Mucosa of stomach (tissue), 1 donor: ENCODE results near the gene PROCA1.
"Not testable (repeated sequence)": the region's sequence is repeated elsewhere in the genome, so short reads cannot be mapped to it uniquely, and the experiment has no call there.

Source experiments
- H3K27me3 ChIP-seq: one replicate; pipeline ENCODE4 v1.7.0; 2013; ENCODE audit warnings: mild to moderate bottlenecking, low read length; ENCODE audit not compliant: control insufficient read depth, insufficient read depth
- H3K36me3 ChIP-seq: one replicate; pipeline ENCODE4 v1.7.0; 2013; ENCODE audit warnings: low read length; ENCODE audit not compliant: control insufficient read depth, insufficient read depth
- H3K4me1 ChIP-seq: one replicate; pipeline ENCODE4 v1.7.0; 2013; ENCODE audit warnings: mild to moderate bottlenecking, low read length; ENCODE audit not compliant: control insufficient read depth, insufficient read depth
- H3K4me3 ChIP-seq: one replicate; pipeline ENCODE4 v1.7.0; 2013; ENCODE audit warnings: low read length
- H3K9ac ChIP-seq: one replicate; pipeline ENCODE4 v1.7.0; 2013; ENCODE audit warnings: mild to moderate bottlenecking, low read length, moderate library complexity
- H3K9me3 ChIP-seq: one replicate; pipeline ENCODE4 v1.7.0; 2013; ENCODE audit warnings: mild to moderate bottlenecking, low read length, moderate library complexity; ENCODE audit not compliant: control insufficient read depth
- donor health status: Pancreatic carcinoma.

Gene PROCA1

DNA sequence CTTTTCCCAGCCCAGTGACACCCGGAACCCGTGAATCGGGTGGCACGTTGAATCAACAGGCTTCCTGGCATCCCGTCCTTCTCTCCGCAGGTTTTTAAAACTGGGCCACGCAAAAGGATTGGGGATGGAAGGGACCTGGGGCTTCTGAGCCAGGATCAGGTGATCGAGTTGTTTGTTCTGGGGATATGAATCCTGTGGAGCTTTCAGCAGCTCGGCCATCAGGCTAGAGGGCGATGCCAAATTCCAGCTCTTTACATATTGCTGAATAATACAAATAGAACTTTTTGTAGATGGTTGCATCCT, 49.2 kb downstream of the PROCA1 start:
- peaks cover 15% of the 10 kb centered on the region for H3K4me1 ChIP-seq
- H3K9me3 ChIP-seq, result no peaks in the 10 kb centered on the region
- no peaks in the 10 kb centered on the region for H3K36me3 ChIP-seq
- peak overlapping the region; percentile 97 for H3K9ac ChIP-seq
- peak overlapping the region; percentile 52 for H3K4me3 ChIP-seq
- H3K27me3 ChIP-seq, result no peaks in the 10 kb centered on the region

DNA sequence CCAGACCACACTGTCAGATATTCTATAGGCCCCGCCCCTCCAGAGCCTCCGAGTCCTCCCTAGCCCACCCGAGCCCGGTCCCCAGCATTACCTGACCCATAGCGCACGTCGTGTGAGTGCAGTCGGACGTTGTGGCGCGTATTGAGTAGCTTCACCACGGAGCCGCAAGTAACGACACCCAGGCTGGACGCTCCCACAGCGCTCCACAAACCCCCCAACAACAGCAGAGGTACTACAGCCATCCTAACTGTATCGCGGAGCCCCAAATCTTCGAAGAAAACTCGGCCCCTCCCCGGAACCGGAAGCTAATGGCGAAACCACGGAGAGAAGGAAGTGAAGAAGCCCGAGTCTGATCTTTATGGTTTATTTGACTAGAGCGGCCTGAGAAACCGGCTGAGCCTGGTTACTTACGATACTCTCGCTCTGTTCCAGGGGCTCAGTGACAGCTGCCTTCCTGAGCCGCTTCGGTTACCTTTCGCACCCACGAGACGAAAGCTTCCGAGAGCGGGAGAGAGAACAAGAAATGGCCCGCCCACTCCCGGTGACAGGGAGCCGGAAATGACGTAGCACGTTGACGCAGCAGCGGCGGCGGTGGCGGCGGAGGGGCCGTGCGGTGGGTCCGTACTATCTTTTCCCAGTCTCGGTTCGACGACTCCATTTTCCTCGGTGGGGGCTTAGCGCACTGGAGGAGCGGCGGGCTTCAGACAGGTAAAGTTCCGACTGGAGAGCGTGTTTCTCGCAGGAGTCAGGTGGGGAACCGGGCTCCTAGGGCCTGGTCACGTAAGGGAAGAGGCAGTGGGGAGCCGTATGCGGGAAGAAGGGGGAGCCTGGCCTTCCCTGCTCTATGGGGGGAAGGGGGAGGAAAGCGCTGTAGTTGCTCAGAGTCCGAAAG, 49.8 kb downstream of the PROCA1 start, which contains the start of the genes SDF2 and SUPT6H:
Gene SDF2, minus strand, starts transcription at position 272 of the 892 bp plus-strand sequence. Its CDS starts 30 bp downstream, at position 242.
Gene SUPT6H, plus strand, starts transcription at position 571 of the 892 bp plus-strand sequence. CDS start 11,197 bp downstream, outside the sequence.
- Histone ChIP-seq H3K27me3 (no peaks in the 10 kb centered on the region), H3K9ac (peak within 1 kb of the TSS; percentile 97), H3K36me3 (no peaks in the 10 kb centered on the region), H3K4me3 (peak within 1 kb of the TSS; percentile 52), H3K4me1 (peaks cover 15% of the 10 kb centered on the region), H3K9me3 (no peaks in the 10 kb centered on the region)

DNA sequence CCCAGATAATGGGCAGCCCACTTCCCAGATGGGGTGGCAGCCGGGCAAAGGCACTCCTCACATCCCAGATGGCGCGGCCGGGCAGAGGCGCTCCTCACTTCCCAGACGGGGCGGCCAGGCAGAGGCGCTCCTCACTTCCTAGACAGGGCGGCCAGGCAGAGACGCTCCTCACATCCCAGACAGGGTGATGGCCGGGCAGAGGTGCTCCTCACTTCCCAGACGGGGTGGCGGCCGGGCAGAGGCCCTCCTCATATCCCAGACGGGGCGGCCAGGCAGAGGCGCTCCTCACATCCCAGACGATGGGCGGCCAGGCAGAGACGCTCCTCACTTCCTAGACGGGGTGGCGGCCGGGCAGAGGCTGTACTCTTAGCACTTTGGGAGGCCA, 52.2 kb downstream of the PROCA1 start:
- H3K4me3 ChIP-seq, H3K27me3 ChIP-seq, H3K36me3 ChIP-seq, H3K9me3 ChIP-seq, H3K9ac ChIP-seq: not testable (repeated sequence)
- peaks cover 15% of the 10 kb centered on the region for H3K4me1 ChIP-seq

DNA sequence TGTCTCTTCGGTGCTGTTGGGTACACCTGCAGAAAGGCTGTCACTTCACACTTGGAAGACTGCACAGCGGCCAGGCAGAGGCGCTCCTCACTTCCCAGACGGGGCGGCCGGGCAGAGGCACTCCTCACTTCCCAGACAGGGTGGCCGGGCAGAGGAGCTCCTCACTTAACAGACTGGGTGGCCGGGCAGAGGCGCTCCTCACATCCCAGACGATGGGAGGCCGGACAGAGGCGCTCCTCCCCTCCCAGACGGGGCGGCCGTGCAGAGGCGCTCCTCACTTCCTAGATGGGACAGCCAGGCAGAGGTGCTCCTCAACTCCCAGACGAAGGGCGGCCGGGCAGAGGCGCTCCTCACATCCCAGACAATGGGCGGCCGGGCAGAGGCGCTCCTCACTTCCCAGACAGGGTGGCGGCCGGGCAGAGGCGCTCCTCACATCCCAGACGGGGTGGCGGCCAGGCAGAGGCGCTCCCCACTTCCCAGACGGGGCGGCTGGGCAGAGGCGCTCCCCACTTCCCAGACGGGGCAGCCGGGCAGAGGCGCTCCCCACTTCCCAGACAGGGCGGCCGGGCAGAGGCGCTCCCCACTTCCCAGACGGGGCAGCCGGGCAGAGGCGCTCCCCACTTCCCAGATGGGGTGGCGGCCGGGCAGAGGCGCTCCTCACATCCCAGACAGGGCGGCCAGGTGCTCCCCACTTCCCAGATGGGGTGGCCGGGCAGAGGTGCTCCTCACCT, 52.8 kb downstream of the PROCA1 start:
- peaks cover 15% of the 10 kb centered on the region for H3K4me1 ChIP-seq
- not testable (repeated sequence) for H3K9me3 ChIP-seq, H3K36me3 ChIP-seq, H3K4me3 ChIP-seq, H3K27me3 ChIP-seq, H3K9ac ChIP-seq

DNA sequence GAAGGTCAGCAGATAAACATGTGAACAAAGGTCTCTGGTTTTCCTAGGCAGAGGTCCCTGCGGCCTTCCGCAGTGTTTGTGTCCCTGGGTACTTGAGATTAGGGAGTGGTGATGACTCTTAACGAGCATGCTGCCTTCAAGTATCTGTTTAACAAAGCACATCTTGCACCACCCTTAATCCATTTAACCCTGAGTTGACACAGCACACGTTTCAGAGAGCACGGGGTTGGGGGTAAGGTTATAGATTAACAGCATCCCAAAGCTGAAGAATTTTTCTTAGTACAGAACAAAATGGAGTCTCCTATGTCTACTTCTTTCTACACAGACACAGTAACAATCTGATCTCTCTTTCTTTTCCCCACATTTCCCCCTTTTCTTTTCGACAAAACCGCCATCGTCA, 53.3 kb downstream of the PROCA1 start:
- H3K4me1 ChIP-seq, result peaks cover 14% of the 10 kb centered on the region
- not testable (repeated sequence) for H3K4me3 ChIP-seq, H3K9ac ChIP-seq, H3K9me3 ChIP-seq, H3K36me3 ChIP-seq, H3K27me3 ChIP-seq

DNA sequence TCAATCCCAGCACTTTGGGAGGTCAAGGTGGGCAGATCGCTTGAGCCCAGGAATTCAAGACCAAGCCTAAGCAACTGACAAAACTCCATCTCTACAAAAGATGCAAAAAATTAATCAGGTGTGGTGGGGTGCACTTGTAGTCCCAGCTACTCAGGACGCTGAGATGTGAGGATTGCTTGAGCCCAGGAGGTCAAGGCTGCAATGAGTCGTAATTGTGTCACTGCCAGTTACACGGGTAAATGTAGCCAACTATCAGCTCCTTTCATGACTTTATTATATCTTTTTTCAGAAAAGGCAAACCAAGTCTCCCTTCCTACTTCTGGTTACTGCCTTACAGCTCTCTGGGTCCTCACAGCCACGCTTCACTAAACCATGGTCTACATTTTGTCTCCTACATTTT, 53.9 kb downstream of the PROCA1 start:
- Histone ChIP-seq H3K36me3 (no peaks in the 10 kb centered on the region), H3K9me3 (no peaks in the 10 kb centered on the region), H3K4me3 (no peak overlapping the region), H3K9ac (no peak overlapping the region), H3K27me3 (no peaks in the 10 kb centered on the region), H3K4me1 (peaks cover 8% of the 10 kb centered on the region)

DNA sequence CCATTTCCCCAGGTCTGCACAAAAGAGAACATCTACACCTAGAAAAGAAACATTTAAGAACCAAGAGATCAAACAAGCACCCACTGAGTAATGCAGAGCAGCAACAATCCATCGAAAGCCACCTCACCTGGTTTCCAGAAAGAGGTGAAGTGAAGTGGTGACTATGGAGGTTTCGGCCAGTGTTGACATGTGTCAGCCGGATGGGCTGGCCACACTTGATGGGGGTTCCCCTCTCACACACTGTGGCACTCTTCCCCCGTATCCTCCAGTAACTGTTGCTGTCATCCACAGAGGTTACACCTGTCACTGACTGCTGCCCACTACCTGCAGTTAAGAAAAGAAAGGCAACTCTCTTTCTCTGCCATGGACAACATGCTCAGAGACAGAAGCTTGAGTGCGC, 56.5 kb downstream of the PROCA1 start:
- Histone ChIP-seq H3K9ac (no peak overlapping the region), H3K27me3 (no peaks in the 10 kb centered on the region), H3K9me3 (no peaks in the 10 kb centered on the region), H3K36me3 (no peaks in the 10 kb centered on the region), H3K4me1 (peaks cover 3% of the 10 kb centered on the region), H3K4me3 (no peak overlapping the region)
